Thymus (tissue), 11 donors: ENCODE measurements around the gene PCSK6. TPM values are rescaled to one million over a fixed set of nuclear protein-coding genes. Genes with fewer than 3 reads are reported as not detected.

Source experiments
- DNase-seq, 9 donors: peaks; one replicate each; pipeline ENCODE4 v3.0.0-alpha.2; 2013; ENCODE audit warnings: low spot score in 9 of 9, low read depth in 6 of 9, missing footprints in 1 of 9
- H3K27ac ChIP-seq, 2 donors: one replicate each; pipeline ENCODE4 v1.5.1; 2013; ENCODE audit warnings: control low read depth in 1 of 2, low read depth in 1 of 2, low read length in 1 of 2, mild to moderate bottlenecking in 1 of 2, moderate library complexity in 1 of 2
- H3K27me3 ChIP-seq, 2 donors: one replicate each; pipeline ENCODE4 v1.5.1; 2013; ENCODE audit warnings: low read length in 1 of 2; ENCODE audit not compliant: control insufficient read depth in 2 of 2, insufficient read depth in 1 of 2
- H3K36me3 ChIP-seq, 2 donors: one replicate each; pipeline ENCODE4 v1.5.1; 2013; ENCODE audit warnings: low read length in 1 of 2, mild to moderate bottlenecking in 1 of 2, moderate library complexity in 1 of 2; ENCODE audit not compliant: control insufficient read depth in 2 of 2, insufficient read depth in 2 of 2
- H3K4me1 ChIP-seq, 2 donors: one replicate each; pipeline ENCODE4 v1.5.1; 2013; ENCODE audit warnings: low read length in 2 of 2; ENCODE audit not compliant: control insufficient read depth in 2 of 2, insufficient read depth in 2 of 2
- H3K4me3 ChIP-seq, 2 donors: one replicate each; pipeline ENCODE4 v1.5.1; 2013; ENCODE audit warnings: low read length in 2 of 2, control low read depth in 1 of 2, mild to moderate bottlenecking in 1 of 2
- H3K9me3 ChIP-seq, 2 donors: one replicate each; pipeline ENCODE4 v1.5.1; 2013; ENCODE audit warnings: low read length in 1 of 2, mild to moderate bottlenecking in 1 of 2; ENCODE audit not compliant: control insufficient read depth in 2 of 2, insufficient read depth in 1 of 2
- WGBS: extraction: QIAGEN DNeasy Blood & Tissue Kit; methylation state at CpG from one replicate; pipeline ENCODE4 v1.1.7; 2013; 5-methylcytosine and 5-hydroxymethylcytosine counted together
- polyA plus RNA-seq: library from polyadenylated mRNA; stranded (reverse); fragments of 200-250 nt; gene quantifications from one replicate; pipeline ENCODE4 v1.2.3, GENCODE V29; 2013
- total RNA-seq: library from RNA; stranded (reverse); fragments of 120-200 nt; gene quantifications from one replicate; pipeline ENCODE4 v1.2.4, GENCODE V29; 2013
- donor health status: healthy.

Gene PCSK6
- total and polyA plus RNA-seq, 2 donors, result 10.1 to 10.5 TPM

- Histone ChIP-seq H3K36me3 (no peaks in the 10 kb centered on the region), H3K4me3 (no peak overlapping the region), H3K9me3 (no peaks in the 10 kb centered on the region), H3K27me3 (no peaks in the 10 kb centered on the region), H3K27ac (no peak overlapping the region), H3K4me1 (no peaks in the 10 kb centered on the region)
- no peak for DNase-seq
- WGBS, result 98% methylated on average over 9 of the region's 9 CpGs
Observed at GRCh38 chr15:101389362-101389761, 100.1 kb downstream of the PCSK6 start.

DNA sequence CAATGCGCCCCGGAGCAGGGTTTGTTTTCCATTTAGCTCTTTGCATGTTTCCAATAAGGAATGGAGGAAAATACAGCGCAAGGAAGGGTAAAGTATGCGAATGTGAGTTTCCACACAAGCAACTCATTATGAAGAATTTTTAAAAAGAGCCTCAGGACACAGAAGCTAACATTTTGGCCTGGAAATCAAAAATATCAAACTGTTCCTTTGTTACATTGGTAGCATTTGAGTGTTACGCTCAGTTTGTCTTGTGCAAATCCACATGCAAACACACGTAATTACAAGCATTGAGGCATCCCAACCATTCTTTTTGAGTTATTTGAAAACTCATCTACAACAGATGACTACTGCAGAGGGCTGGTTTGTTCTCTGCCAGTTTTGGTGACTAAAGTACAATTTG, 101.5 kb downstream of the PCSK6 start:
- Histone ChIP-seq H3K27me3 (no peaks in the 10 kb centered on the region), H3K36me3 (no peaks in the 10 kb centered on the region), H3K4me1 (no peaks in the 10 kb centered on the region), H3K4me3 (no peak overlapping the region), H3K9me3 (no peaks in the 10 kb centered on the region), H3K27ac (no peak overlapping the region)
- 89% methylated on average over 6 of the region's 6 CpGs for WGBS
- DNase-seq, result no peak

GRCh38 chr15:101387574-101387973, 101.9 kb downstream of the PCSK6 start:
- H3K27me3 ChIP-seq, result no peaks in the 10 kb centered on the region
- H3K9me3 ChIP-seq, result no peaks in the 10 kb centered on the region
- H3K36me3 ChIP-seq, result no peaks in the 10 kb centered on the region
- no peaks in the 10 kb centered on the region for H3K4me1 ChIP-seq
- WGBS, result 96% methylated on average over 9 of the region's 9 CpGs
- no peak for DNase-seq
- no peak overlapping the region for H3K27ac ChIP-seq
- no peak overlapping the region for H3K4me3 ChIP-seq

GRCh38 chr15:101386967-101387366, 102.5 kb downstream of the PCSK6 start:
- H3K27ac ChIP-seq, result no peak overlapping the region
- WGBS, result 96% methylated on average over 10 of the region's 10 CpGs
- H3K4me3 ChIP-seq, result no peak overlapping the region
- no peaks in the 10 kb centered on the region for H3K27me3 ChIP-seq
- H3K9me3 ChIP-seq, result no peaks in the 10 kb centered on the region
- H3K36me3 ChIP-seq, result no peaks in the 10 kb centered on the region
- H3K4me1 ChIP-seq, result no peaks in the 10 kb centered on the region
- no peak for DNase-seq

DNA sequence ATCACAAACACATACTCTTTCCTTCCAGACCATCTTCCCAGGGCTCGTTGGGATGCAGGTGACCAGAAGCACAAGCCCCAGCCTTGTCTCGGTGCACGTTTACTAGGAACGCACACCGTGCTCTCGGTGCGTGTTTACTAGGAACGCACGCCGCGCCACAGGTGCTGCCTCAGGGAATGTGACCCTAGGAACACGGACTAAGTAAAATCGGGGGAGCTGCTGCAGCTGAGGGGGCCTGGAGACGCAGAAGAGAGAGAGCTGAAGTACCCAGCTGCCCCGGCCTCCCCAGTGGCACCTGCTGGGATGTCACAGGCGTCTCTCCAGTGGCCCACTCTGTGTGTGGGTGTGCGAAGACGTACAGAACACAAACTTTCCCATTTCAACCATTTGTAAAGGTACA, 103.5 kb downstream of the PCSK6 start:
- DNase-seq, result no peak
- Histone ChIP-seq H3K27ac (no peak overlapping the region), H3K4me3 (no peak overlapping the region), H3K36me3 (no peaks in the 10 kb centered on the region), H3K27me3 (no peaks in the 10 kb centered on the region), H3K9me3 (no peaks in the 10 kb centered on the region), H3K4me1 (no peaks in the 10 kb centered on the region)
- WGBS, result 96% methylated on average over 18 of the region's 18 CpGs

- Histone ChIP-seq H3K27ac (no peak overlapping the region), H3K4me1 (no peaks in the 10 kb centered on the region), H3K4me3 (no peak overlapping the region), H3K9me3 (no peaks in the 10 kb centered on the region), H3K36me3 (no peaks in the 10 kb centered on the region), H3K27me3 (no peaks in the 10 kb centered on the region)
- WGBS, result 96% methylated on average over 14 of the region's 14 CpGs
- no peak for DNase-seq
Observed at GRCh38 chr15:101384276-101384675, 105.2 kb downstream of the PCSK6 start.

DNA sequence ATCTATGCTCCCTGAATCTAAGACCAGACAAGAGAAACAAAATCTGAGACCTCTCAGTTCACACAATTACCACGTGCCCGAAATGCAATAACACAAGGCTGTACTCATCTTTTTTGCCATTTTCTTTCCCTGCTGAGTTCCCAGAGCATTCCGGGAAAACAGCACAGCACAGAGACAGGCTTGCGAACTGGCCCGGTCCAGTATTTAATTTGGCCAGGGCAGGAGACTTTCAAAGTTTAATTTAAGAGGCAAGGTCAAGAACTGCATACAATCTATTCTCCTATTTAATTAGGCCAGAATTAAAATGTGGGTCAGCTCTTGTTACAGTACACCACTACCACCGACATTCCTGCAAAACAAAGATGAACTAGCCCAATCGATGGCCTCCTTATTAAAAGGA, 107.0 kb downstream of the PCSK6 start:
- Histone ChIP-seq H3K27me3 (no peaks in the 10 kb centered on the region), H3K4me1 (no peaks in the 10 kb centered on the region), H3K9me3 (no peaks in the 10 kb centered on the region), H3K4me3 (no peak overlapping the region), H3K27ac (no peak overlapping the region), H3K36me3 (no peaks in the 10 kb centered on the region)
- 95% methylated on average over 7 of the region's 7 CpGs for WGBS
- no peak for DNase-seq

DNA sequence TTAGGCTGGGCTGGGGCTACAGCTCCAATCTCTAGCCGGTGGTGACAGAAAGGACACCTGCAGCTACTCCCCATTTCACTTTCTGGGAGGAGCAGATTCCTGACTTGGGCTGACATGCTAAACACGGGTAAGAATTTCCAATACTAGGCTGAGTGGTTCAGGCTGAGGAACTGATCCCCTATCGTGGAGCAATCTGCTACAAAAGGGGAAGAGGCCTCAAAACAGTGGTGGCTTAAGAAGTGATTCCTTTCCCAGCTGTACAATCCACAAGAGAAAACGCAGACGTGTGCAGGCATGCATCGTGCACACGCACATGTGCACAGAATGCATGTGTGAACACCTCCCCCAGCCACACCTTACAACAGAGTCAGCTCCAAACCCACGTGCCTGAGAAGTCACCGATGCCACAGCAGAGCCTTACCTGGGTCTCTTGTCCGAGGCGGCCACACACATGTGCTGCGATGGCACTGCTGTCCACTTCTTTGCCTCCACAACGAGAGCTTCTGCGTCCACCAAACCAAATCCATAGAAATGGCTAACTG, 107.8 kb downstream of the PCSK6 start:
- Histone ChIP-seq H3K4me1 (no peaks in the 10 kb centered on the region), H3K4me3 (no peak overlapping the region), H3K27ac (no peak overlapping the region), H3K36me3 (no peaks in the 10 kb centered on the region), H3K9me3 (no peaks in the 10 kb centered on the region), H3K27me3 (no peaks in the 10 kb centered on the region)
- 77% methylated on average over 14 of the region's 14 CpGs for WGBS
- no peak for DNase-seq

DNA sequence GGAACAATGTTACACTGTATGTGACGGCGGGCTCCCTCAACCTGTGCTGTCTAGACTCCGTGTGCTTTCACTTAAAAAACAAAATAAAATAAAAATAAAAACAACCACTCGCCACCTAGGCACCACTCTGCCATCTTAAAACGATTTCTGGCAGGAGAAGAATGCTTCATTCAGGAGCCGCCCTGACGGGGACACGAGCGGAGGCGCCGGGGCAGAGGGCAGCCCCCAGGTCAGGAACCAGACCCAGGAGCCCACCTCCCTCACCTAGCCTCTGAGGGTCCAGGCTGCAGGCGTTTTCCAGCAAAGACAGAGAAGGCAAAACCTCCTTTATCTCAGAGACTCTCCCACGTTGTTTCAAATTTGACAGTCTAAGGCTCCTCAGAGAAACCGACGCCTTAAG, 109.4 kb downstream of the PCSK6 start:
- H3K36me3 ChIP-seq, result no peaks in the 10 kb centered on the region
- 97% methylated on average over 15 of the region's 15 CpGs for WGBS
- H3K27me3 ChIP-seq, result no peaks in the 10 kb centered on the region
- no peaks in the 10 kb centered on the region for H3K9me3 ChIP-seq
- no peak overlapping the region for H3K27ac ChIP-seq
- H3K4me1 ChIP-seq, result no peaks in the 10 kb centered on the region
- no peak overlapping the region for H3K4me3 ChIP-seq
- no peak for DNase-seq

DNA sequence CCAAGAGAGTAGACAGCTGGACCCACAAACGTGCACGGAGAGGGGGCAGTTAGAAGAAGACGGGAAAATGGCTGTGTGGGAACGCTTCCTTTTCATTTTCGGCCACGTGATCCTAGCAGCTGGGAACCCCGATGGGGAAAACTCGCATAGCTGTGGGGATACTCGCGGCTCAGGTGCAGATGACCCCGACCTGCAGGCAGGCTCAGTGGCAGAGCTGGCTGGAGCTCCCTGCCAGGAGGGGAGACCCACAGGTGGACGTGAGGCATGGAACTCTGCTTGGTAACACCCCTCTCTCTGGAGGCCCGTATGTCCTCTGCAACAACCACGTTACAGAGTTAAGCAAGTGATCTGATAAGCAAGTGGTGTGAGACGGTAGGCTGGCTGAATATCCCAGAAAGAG, 109.9 kb downstream of the PCSK6 start:
- Histone ChIP-seq H3K4me1 (no peaks in the 10 kb centered on the region), H3K36me3 (no peaks in the 10 kb centered on the region), H3K27ac (no peak overlapping the region), H3K4me3 (no peak overlapping the region), H3K9me3 (no peaks in the 10 kb centered on the region), H3K27me3 (no peaks in the 10 kb centered on the region)
- no peak for DNase-seq
- 94% methylated on average over 15 of the region's 15 CpGs for WGBS
